Activated CD4-positive, alpha-beta T cell treated with anti-CD3 and anti-CD28 coated beads, Interleukin-2, amount 10 ng/mL, durations not matched to agents 7 days and 5 days (primary cell): Measurements from ENCODE around the gene GPD1L. TPM values are rescaled to one million over a fixed set of nuclear protein-coding genes. Genes with fewer than 3 reads are reported as not detected.

ENCODE experiments used
- CTCF ChIA-PET: fragments of 350-600 bp; sonication (Branson Sonifier 250); formaldehyde crosslinking; loops from one replicate; lab custom pipeline; 2021; ENCODE audit warnings: antibody characterized with exemption; lab: Charles Lee
- POLR2A ChIA-PET: fragments of 350-600 bp; sonication (Branson Sonifier 250); formaldehyde crosslinking; loops from one replicate; lab custom pipeline; 2021; ENCODE audit warnings: antibody characterized with exemption; lab: Charles Lee
- DNase-seq: peaks from one replicate; pipeline ENCODE4 v3.0.0-alpha.2; 2020
- H3K27ac Mint-ChIP-seq: one replicate; pipeline ENCODE4 v1.8.0; 2021; ENCODE audit warnings: mild to moderate bottlenecking, moderate library complexity, mixed read lengths
- H3K27me3 Mint-ChIP-seq: one replicate; pipeline ENCODE4 v1.8.0; 2021; ENCODE audit warnings: mixed read lengths
- H3K36me3 Mint-ChIP-seq: one replicate; pipeline ENCODE4 v1.8.0; 2021; ENCODE audit warnings: low read depth, mixed read lengths
- H3K4me1 Mint-ChIP-seq: one replicate; pipeline ENCODE4 v1.8.0; 2021; ENCODE audit warnings: mixed read lengths
- H3K4me3 Mint-ChIP-seq: one replicate; pipeline ENCODE4 v1.8.0; 2021; ENCODE audit warnings: mild to moderate bottlenecking, moderate library complexity, mixed read lengths
- H3K9me3 Mint-ChIP-seq: one replicate; pipeline ENCODE4 v1.8.0; 2021; ENCODE audit warnings: mixed read lengths
- total RNA-seq, 2 experiments: library from RNA; stranded (reverse); gene quantifications; one replicate each; pipeline ENCODE4 v1.2.3, GENCODE V29; 2021

The GPD1L gene
- total RNA-seq, 2 experiments from 2014 or later: 21.5 to 25.5 TPM

- Mint-ChIP-seq H3K4me3 (no peak overlapping the region), H3K27me3 (no peaks in the 10 kb centered on the region), H3K9me3 (no peaks in the 10 kb centered on the region), H3K27ac (no peak overlapping the region), H3K4me1 (peaks cover 9% of the 10 kb centered on the region), H3K36me3 (peaks cover 30% of the 10 kb centered on the region)
- DNase-seq: no peak
- ChIA-PET CTCF (no interaction called here), POLR2A (no interaction called here)
Measured at GRCh38 chr3:32127219-32127826, 20.9 kb downstream of the GPD1L start.

- Mint-ChIP-seq H3K9me3 (no peaks in the 10 kb centered on the region), H3K4me1 (peaks cover 9% of the 10 kb centered on the region), H3K27ac (no peak overlapping the region), H3K36me3 (peaks cover 28% of the 10 kb centered on the region), H3K4me3 (no peak overlapping the region), H3K27me3 (no peaks in the 10 kb centered on the region)
- ChIA-PET CTCF (no interaction called here), POLR2A (no interaction called here)
- no peak for DNase-seq
Measured at GRCh38 chr3:32128936-32129335, 22.5 kb downstream of the GPD1L start.

GRCh38 chr3:32129832-32130231, 23.4 kb downstream of the GPD1L start:
- Mint-ChIP-seq H3K4me1 (peaks cover 9% of the 10 kb centered on the region), H3K36me3 (peaks cover 34% of the 10 kb centered on the region), H3K4me3 (no peak overlapping the region), H3K27ac (no peak overlapping the region), H3K9me3 (no peaks in the 10 kb centered on the region), H3K27me3 (no peaks in the 10 kb centered on the region)
- ChIA-PET CTCF (interaction anchor here (1.3 kb wide), 1 partner anchor 23 kb away, joined by 4 read pairs; no protein-coding TSS in a partner anchor), POLR2A (no interaction called here)
- DNase-seq: no peak

DNA sequence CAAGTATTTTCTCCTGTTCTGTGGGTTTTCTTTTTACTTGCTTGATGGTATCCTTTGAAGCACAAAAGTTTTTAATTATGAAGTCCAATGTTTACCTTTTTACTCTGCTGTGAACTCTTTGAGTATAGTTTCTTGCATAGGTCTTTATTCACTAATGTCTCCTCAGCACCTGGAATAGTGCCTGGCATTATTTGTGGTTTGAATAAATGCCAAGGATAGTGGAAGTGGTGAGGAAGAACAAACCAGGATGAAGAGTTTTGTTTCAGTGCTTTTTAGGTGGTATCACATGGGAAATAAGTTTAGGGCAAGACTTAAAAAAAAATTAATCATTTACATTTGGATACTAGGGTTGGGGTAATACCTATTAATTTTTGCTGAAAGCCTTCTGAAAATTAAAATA, 25.7 kb downstream of the GPD1L start:
- peaks cover 45% of the 10 kb centered on the region for H3K36me3 Mint-ChIP-seq
- H3K27me3 Mint-ChIP-seq: no peaks in the 10 kb centered on the region
- POLR2A ChIA-PET: no interaction called here

GRCh38 chr3:32132706-32133105, 26.3 kb downstream of the GPD1L start:
- Mint-ChIP-seq H3K27me3 (no peaks in the 10 kb centered on the region), H3K27ac (no peak overlapping the region), H3K4me1 (peaks cover 8% of the 10 kb centered on the region), H3K36me3 (peaks cover 45% of the 10 kb centered on the region), H3K4me3 (no peak overlapping the region), H3K9me3 (no peaks in the 10 kb centered on the region)
- ChIA-PET CTCF (interaction anchor here (0.6 kb wide), 1 partner anchor 551 kb away, joined by 3 read pairs; no protein-coding TSS in a partner anchor), POLR2A (no interaction called here)
- DNase-seq: no peak

More for the DNA sequence above, 25.7 kb downstream of the GPD1L start:
- Mint-ChIP-seq H3K27ac (no peak overlapping the region), H3K4me1 (peaks cover 4% of the 10 kb centered on the region), H3K9me3 (no peaks in the 10 kb centered on the region), H3K4me3 (no peak overlapping the region)
- no peak for DNase-seq
- CTCF ChIA-PET: interaction anchor here (0.6 kb wide), 1 partner anchor 552 kb away, joined by 3 read pairs; no protein-coding TSS in a partner anchor

DNA sequence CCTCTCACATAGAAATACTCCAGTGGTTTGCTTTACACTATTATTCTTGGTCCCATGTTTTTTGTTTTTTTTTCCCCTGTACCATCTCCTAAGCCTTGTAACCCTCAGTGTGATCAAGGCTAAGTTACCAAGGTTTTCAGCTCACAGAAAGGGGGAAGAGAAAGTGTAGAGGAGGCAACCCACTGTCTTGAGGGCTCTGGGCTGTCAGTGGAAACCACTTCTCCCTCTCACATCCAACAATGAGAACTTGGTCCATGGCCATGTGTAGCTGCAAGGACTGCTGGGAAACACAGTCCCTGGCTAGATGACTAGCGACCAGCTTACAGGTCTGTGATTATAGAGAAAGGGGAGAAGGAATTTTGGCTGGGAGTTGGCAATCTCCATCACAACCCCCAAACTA, 30.3 kb downstream of the GPD1L start:
- Mint-ChIP-seq H3K36me3 (peaks cover 30% of the 10 kb centered on the region), H3K9me3 (no peaks in the 10 kb centered on the region), H3K27me3 (no peaks in the 10 kb centered on the region), H3K27ac (no peak overlapping the region), H3K4me1 (peaks cover 31% of the 10 kb centered on the region), H3K4me3 (no peak overlapping the region)
- CTCF ChIA-PET: no interaction called here
- DNase-seq: no peak
- POLR2A ChIA-PET: no interaction called here

DNA sequence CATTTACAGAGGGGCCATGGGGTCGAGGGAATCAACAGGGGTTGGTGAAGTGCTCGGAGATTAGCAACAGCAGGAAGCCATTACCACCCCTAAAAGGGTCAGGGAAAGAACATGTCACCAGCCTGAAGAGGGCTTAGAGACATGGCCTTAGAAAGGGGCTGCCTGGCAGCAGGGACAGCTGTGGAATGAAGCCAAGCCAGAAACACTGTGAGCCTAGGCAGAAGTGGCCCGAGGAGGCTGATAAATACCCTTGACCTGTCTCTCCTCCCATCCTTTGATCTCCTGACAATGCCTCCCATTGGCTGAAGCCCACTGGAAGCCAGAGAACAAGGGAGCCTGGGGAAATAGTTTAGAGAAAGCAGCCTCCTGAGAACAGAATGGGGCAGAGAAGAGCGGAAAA, 31.4 kb downstream of the GPD1L start:
- POLR2A ChIA-PET: no interaction called here
- no peak overlapping the region for H3K4me3 Mint-ChIP-seq
- CTCF ChIA-PET: no interaction called here

DNA sequence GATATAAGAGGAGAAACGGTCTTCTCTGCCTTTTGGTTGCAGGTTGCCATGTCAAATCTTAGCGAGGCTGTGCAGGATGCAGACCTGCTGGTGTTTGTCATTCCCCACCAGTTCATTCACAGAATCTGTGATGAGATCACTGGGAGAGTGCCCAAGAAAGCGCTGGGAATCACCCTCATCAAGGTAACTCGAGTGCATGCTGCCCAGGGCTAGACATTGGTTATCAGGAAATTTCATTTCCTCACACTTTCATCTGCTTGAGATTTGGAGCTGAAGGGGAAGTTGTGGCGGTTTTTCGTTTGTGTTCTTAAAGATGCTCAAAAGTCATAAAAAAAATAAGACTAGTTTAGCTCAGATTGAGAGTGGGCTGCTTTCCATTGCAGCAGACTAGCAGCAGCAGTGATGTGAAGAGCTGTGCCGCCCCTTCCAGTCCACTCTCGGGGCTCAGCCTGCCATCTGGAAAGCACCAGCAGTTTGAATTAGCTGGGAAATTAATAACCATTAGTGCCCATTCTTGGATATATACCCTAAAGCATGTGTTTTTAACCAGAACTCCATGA, 32.2 kb downstream of the GPD1L start:
- Mint-ChIP-seq H3K27ac (no peak overlapping the region), H3K4me1 (peaks cover 33% of the 10 kb centered on the region), H3K27me3 (no peaks in the 10 kb centered on the region), H3K36me3 (peaks cover 35% of the 10 kb centered on the region), H3K4me3 (no peak overlapping the region), H3K9me3 (no peaks in the 10 kb centered on the region)
- DNase-seq: no peak
- ChIA-PET CTCF (interaction anchor here (1.0 kb wide), 1 partner anchor 414 kb away, joined by 4 read pairs; no protein-coding TSS in a partner anchor), POLR2A (interaction anchor here (0.7 kb wide), 1 partner anchor 13 kb away, joined by 3 read pairs; no protein-coding TSS in a partner anchor)

More for the DNA sequence above, 31.4 kb downstream of the GPD1L start:
- no peak overlapping the region for H3K27ac Mint-ChIP-seq
- no peak for DNase-seq
- peaks cover 33% of the 10 kb centered on the region for H3K4me1 Mint-ChIP-seq
- H3K9me3 Mint-ChIP-seq: no peaks in the 10 kb centered on the region
- H3K27me3 Mint-ChIP-seq: no peaks in the 10 kb centered on the region
- H3K36me3 Mint-ChIP-seq: peaks cover 33% of the 10 kb centered on the region

GRCh38 chr3:32140943-32141342, 34.5 kb downstream of the GPD1L start:
- ChIA-PET CTCF (no interaction called here), POLR2A (no interaction called here)
- Mint-ChIP-seq H3K4me1 (peaks cover 37% of the 10 kb centered on the region), H3K9me3 (no peaks in the 10 kb centered on the region), H3K27me3 (no peaks in the 10 kb centered on the region), H3K27ac (no peak overlapping the region), H3K4me3 (no peak overlapping the region), H3K36me3 (peaks cover 26% of the 10 kb centered on the region)
- no peak for DNase-seq

DNA sequence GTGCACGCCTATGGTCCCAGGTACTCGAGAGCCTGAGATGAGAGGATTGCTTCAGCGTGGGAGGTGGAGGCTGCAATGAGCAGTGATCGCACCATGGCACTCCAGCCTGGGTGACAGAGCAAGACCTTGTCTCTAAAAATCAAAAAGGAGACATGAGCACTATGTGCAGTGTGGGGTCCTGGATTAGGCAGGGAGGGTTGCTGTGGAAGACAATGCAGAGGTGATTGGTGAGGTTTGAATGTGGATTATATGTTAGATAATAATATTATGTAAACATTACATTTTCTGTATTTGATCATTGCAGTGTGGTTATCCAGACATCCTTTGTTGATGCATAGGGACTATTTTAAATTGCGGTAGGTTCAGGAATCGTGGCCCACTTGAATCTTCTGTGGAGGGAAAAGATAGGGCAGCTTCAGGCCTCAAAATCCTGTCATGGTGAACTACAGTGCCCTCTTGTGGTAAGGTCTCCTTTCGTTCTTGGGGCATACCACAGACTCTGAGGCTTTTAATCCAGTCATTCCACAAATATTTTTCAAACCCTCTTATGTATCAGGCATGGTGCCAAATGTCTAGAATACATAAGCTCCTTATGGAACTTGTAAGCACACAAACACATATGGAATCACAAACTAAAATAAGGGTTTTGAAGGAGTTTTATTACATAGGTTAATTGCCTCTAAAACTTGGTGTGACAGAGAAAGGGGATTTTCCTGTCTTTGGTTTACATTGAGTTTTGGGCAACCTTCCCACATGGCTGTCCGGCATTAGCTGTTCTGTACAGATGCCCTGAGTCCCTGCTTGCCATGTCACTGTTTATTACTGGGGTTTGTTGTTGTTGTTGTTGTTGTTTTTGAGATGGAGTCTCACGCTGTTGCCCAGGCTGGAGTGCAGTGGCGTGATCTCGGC, 37.7 kb downstream of the GPD1L start:
- Mint-ChIP-seq H3K9me3 (no peaks in the 10 kb centered on the region), H3K27ac (peak overlapping the region; percentile 41), H3K36me3 (peaks cover 32% of the 10 kb centered on the region), H3K4me3 (no peak overlapping the region), H3K27me3 (no peaks in the 10 kb centered on the region), H3K4me1 (peaks cover 32% of the 10 kb centered on the region)
- ChIA-PET CTCF (interaction anchor here (0.5 to 2.6 kb wide), 6 partner anchors 19 to 1221 kb away, joined by 3 to 14 read pairs (median 4); no protein-coding TSS in a partner anchor), POLR2A (no interaction called here)
- peak; percentile 70 for DNase-seq

- H3K4me1 Mint-ChIP-seq: peaks cover 18% of the 10 kb centered on the region
- no peak overlapping the region for H3K4me3 Mint-ChIP-seq
- H3K27me3 Mint-ChIP-seq: no peaks in the 10 kb centered on the region
- no peak for DNase-seq
- H3K27ac Mint-ChIP-seq: peak overlapping the region; percentile 34
- ChIA-PET POLR2A (no interaction called here), CTCF (no interaction called here)
- peaks cover 28% of the 10 kb centered on the region for H3K36me3 Mint-ChIP-seq
- H3K9me3 Mint-ChIP-seq: no peaks in the 10 kb centered on the region
Measured at GRCh38 chr3:32146746-32147211, 40.4 kb downstream of the GPD1L start.

- Mint-ChIP-seq H3K4me1 (peaks cover 17% of the 10 kb centered on the region), H3K27ac (no peak overlapping the region), H3K36me3 (peaks cover 27% of the 10 kb centered on the region), H3K9me3 (no peaks in the 10 kb centered on the region), H3K4me3 (no peak overlapping the region), H3K27me3 (no peaks in the 10 kb centered on the region)
- DNase-seq: no peak
- CTCF ChIA-PET: no interaction called here
- POLR2A ChIA-PET: no interaction called here
Measured at GRCh38 chr3:32147509-32147908, 41.1 kb downstream of the GPD1L start.

DNA sequence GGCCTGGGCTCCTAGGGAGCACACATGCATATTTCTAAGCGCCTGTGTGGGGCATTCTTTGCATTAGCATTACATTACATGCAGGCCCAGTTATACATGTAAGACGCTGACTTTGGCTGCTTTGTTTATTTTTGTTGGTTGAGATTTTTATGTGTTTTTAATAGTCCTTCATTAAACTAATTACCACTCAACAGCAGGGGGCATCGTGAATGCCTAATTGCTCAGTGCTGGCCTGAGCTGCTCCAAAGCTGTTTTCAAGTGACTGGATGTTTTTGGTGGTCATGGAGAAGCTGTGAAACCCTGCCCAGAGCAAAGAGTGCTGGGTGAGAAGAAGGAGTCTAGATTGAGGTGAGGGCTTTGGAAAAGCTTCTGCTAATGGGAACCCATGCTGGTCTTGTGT, 41.5 kb downstream of the GPD1L start:
- no peaks in the 10 kb centered on the region for H3K9me3 Mint-ChIP-seq
- no peak for DNase-seq
- ChIA-PET CTCF (no interaction called here), POLR2A (no interaction called here)
- peak overlapping the region; percentile 6 for H3K27ac Mint-ChIP-seq
- H3K36me3 Mint-ChIP-seq: peaks cover 27% of the 10 kb centered on the region
- H3K4me1 Mint-ChIP-seq: peaks cover 17% of the 10 kb centered on the region
- no peak overlapping the region for H3K4me3 Mint-ChIP-seq
- H3K27me3 Mint-ChIP-seq: no peaks in the 10 kb centered on the region
